A673 (cell line): ENCODE data around the gene GPR179. TPM values are rescaled to one million over a fixed set of nuclear protein-coding genes. Genes with fewer than 3 reads are reported as not detected.

Experiments
- BruUV-seq: library from RNA; stranded (reverse); fragments of 400-500 nt; replicated peaks from 2 replicates; lab custom pipeline; 2021; lab: Mats Ljungman, UMichigan
- CTCF ChIA-PET: fragments of 300-600 bp; sonication (Branson Sonifier 250); formaldehyde crosslinking; loops from one replicate; lab custom pipeline; 2022; ENCODE audit warnings: antibody characterized with exemption; lab: Charles Lee
- POLR2A ChIA-PET: fragments of 300-600 bp; sonication (Branson Sonifier 250); formaldehyde crosslinking; loops from one replicate; lab custom pipeline; 2022; ENCODE audit warnings: antibody characterized with exemption; ENCODE audit not compliant: low non-redundant PET; lab: Charles Lee
- DNase-seq: peaks from one replicate; pipeline ENCODE4 v3.0.0-alpha.2; 2015; ENCODE audit warnings: low spot score
- H3K27ac ChIP-seq: fragments of 200-600 bp; sonication (generic); 2 replicates; pipeline ENCODE4 v1.5.1; 2016; ENCODE audit warnings: mixed run types, low read depth, mild to moderate bottlenecking, mixed read lengths, antibody characterized with exemption, low read length; ENCODE audit not compliant: poor library complexity, severe bottlenecking
- H3K27me3 ChIP-seq: fragments of 200-600 bp; sonication (generic); replicated peaks from 2 replicates; pipeline ENCODE4 v1.6.1; 2017; ENCODE audit warnings: mixed run types, low read depth, mild to moderate bottlenecking, mixed read lengths, antibody characterized with exemption, low read length; ENCODE audit not compliant: insufficient read depth, poor library complexity
- H3K36me3 ChIP-seq: fragments of 200-600 bp; sonication (generic); 2 replicates; pipeline ENCODE4 v1.6.1; 2016; ENCODE audit warnings: mixed run types, mild to moderate bottlenecking, mixed read lengths, antibody characterized with exemption, low read length; ENCODE audit not compliant: insufficient read depth, poor library complexity, severe bottlenecking
- H3K4me1 ChIP-seq: fragments of 200-600 bp; sonication (generic); 2 replicates; pipeline ENCODE4 v1.6.1; 2017; ENCODE audit warnings: mixed run types, mild to moderate bottlenecking, mixed read lengths, antibody characterized with exemption, low read length; ENCODE audit not compliant: insufficient read depth, poor library complexity, severe bottlenecking
- H3K4me3 ChIP-seq: fragments of 200-600 bp; sonication (generic); 2 replicates; pipeline ENCODE4 v1.5.1; 2016; ENCODE audit warnings: low read depth, mixed run types, mild to moderate bottlenecking, mixed read lengths, low read length; ENCODE audit not compliant: poor library complexity, severe bottlenecking
- H3K9me3 ChIP-seq: fragments of 200-600 bp; sonication (generic); 2 replicates; pipeline ENCODE4 v1.6.1; 2016; ENCODE audit warnings: mixed run types, low read depth, mild to moderate bottlenecking, mixed read lengths, antibody characterized with exemption, low read length; ENCODE audit not compliant: poor library complexity, severe bottlenecking
- EZH2 ChIP-seq: fragments of 200-600 bp; sonication (generic); IDR thresholded peaks from 2 replicates; pipeline ENCODE4 v1.6.1; 2017; ENCODE audit warnings: borderline replicate concordance, low read depth, mild to moderate bottlenecking, mixed read lengths, antibody characterized with exemption, low read length; ENCODE audit not compliant: poor library complexity, severe bottlenecking
- intact Hi-C: fragments of 100-400 bp; cut with micrococcal nuclease; formaldehyde crosslinking; loops from one replicate; pipeline ENCODE4 v1.10.0; 2022; ENCODE audit not compliant: unreplicated experiment
- total RNA-seq: library from RNA; stranded (reverse); gene quantifications from 2 replicates; pipeline ENCODE4 v1.2.3, GENCODE V29; 2021
- TF ChIP-seq, protein P1 (sequence below): fragments of 300-800, 200-600 bp; sonication (generic); conservative IDR thresholded peaks from 2 replicates; pipeline ENCODE4 v1.5.1; 2017; ENCODE audit warnings: low read depth, mild to moderate bottlenecking, antibody characterized with exemption, low read length, moderate library complexity, mixed read lengths

GPR179 gene
- total RNA-seq, 1 experiment from 2014 or later, result 0.04 TPM

DNA sequence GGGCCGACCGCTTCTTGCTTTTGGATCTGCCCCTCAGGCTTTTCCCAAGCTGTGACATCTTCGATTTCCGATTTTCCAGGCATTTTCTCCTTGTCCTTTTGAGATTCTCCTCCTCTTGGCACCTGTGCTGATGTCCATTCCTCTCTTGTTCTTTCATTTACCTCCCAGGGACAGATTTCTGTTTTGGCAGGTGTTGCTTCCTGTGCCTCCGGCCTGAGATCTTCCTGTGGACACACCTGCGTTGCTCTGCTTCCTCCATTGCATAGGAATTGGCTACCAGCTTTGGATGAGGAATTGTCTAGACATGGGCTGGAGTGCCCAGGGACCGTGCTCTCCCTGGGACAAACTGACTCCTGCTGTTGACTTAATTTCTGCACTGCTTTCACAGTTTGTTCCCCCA lies 15.1 kb downstream of the GPR179 start:
- Histone ChIP-seq H3K27me3 (no peaks in the 10 kb centered on the region), H3K4me1 (no peaks in the 10 kb centered on the region), H3K4me3 (no peak overlapping the region), H3K9me3 (no peaks in the 10 kb centered on the region), H3K36me3 (no peaks in the 10 kb centered on the region), H3K27ac (no peak overlapping the region)
- TF ChIP-seq, protein P1, sequence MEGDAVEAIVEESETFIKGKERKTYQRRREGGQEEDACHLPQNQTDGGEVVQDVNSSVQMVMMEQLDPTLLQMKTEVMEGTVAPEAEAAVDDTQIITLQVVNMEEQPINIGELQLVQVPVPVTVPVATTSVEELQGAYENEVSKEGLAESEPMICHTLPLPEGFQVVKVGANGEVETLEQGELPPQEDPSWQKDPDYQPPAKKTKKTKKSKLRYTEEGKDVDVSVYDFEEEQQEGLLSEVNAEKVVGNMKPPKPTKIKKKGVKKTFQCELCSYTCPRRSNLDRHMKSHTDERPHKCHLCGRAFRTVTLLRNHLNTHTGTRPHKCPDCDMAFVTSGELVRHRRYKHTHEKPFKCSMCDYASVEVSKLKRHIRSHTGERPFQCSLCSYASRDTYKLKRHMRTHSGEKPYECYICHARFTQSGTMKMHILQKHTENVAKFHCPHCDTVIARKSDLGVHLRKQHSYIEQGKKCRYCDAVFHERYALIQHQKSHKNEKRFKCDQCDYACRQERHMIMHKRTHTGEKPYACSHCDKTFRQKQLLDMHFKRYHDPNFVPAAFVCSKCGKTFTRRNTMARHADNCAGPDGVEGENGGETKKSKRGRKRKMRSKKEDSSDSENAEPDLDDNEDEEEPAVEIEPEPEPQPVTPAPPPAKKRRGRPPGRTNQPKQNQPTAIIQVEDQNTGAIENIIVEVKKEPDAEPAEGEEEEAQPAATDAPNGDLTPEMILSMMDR, result no peak
- TF ChIP-seq EZH2, result no peak
- intact Hi-C loops, result no loop called here
- BruUV-seq, result no TSS peak
- no peak for DNase-seq
- POLR2A ChIA-PET, result no interaction called here
- CTCF ChIA-PET, result no interaction called here

DNA sequence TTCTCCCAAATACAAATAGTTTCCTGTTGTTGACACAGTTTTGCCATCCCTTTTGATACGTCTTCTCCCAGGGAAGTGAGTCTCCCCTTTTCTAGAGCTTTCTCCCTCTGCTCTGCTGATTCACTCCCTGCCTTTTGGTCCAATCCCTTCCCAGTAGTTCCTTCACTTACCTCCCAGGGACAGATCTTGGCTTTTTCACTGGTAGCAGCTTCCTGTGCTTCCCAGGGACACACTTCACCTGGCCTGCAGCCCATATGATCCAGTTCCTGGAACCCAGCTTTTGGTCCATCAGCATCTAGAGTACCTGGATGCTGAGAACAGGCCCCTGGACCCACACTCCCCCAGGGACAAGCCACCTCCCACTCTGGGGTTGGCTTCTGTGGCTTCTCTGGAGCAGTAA lies 15.8 kb downstream of the GPR179 start:
- BruUV-seq, result no TSS peak
- H3K9me3 ChIP-seq, result no peaks in the 10 kb centered on the region
- no peak for DNase-seq

DNA sequence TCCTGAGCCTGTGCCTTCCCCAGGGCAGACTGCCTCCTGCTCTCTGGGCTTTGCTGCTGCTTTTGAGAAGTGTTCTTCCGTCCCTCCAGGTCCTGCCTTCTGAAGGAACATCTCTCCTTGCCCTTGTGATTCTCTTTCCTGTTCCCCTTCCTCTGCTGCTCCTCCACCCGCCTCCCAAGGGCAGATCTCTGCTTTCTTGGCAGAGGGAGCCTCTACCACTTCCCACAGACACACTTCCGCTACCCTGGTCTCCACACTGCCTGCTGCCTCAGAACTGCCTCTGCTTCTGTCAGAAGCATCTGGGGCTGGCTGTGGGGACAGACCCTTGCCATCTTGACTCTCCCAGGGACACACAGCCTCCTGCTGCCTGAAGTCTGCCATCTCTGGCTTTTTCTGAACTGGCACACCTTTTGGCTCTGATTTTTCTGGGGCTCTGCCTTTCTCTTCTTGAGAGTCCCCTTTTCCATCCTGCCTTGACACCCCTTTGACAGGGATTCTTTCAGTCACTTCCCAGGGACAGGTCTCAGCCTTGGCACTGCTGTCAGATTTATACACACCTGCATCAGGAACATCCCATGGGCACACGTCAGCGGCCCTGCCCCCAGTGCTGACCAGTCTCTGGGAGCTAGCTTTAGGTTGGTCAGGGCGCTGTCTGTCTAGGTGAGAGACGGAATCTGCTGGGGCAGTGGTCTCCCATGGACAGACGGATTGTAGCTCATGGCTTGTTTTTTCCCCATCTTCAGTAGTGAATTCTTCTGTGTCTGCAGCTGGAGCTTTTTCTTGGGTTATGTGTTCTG lies 16.6 kb downstream of the GPR179 start:
- Histone ChIP-seq H3K27ac (no peak overlapping the region), H3K4me1 (no peaks in the 10 kb centered on the region), H3K27me3 (no peaks in the 10 kb centered on the region), H3K36me3 (no peaks in the 10 kb centered on the region), H3K9me3 (no peaks in the 10 kb centered on the region), H3K4me3 (no peak overlapping the region)
- TF ChIP-seq EZH2, result no peak
- TF ChIP-seq, protein P1, result no peak
- no TSS peak for BruUV-seq
- ChIA-PET CTCF (no interaction called here), POLR2A (no interaction called here)
- intact Hi-C loops, result no loop called here
- DNase-seq, result no peak

More for the DNA sequence above, 15.8 kb downstream of the GPR179 start:
- H3K27ac ChIP-seq, result no peak overlapping the region
- ChIA-PET POLR2A (no interaction called here), CTCF (no interaction called here)
- TF ChIP-seq, protein P1, result no peak
- TF ChIP-seq EZH2, result no peak
- intact Hi-C loops, result no loop called here
- H3K4me1 ChIP-seq, result no peaks in the 10 kb centered on the region
- H3K4me3 ChIP-seq, result no peak overlapping the region
- no peaks in the 10 kb centered on the region for H3K36me3 ChIP-seq
- no peaks in the 10 kb centered on the region for H3K27me3 ChIP-seq
